Endodermal cell (in vitro differentiated cells): ENCODE results near the gene GCN1. TPM values are rescaled to one million over a fixed set of nuclear protein-coding genes. Genes with fewer than 3 reads are reported as not detected.

Source experiments
- DNase-seq: peaks from one replicate; pipeline ENCODE4 v3.0.0-alpha.2; 2017
- H3K27ac ChIP-seq: 2 replicates; pipeline ENCODE4 v1.5.1; 2013; ENCODE audit warnings: mild to moderate bottlenecking, low read depth, low read length, moderate library complexity
- H3K27me3 ChIP-seq: 2 replicates; pipeline ENCODE4 v1.6.1; 2013; ENCODE audit warnings: mild to moderate bottlenecking, low read length, moderate library complexity; ENCODE audit not compliant: insufficient read depth, control insufficient read depth, poor library complexity, severe bottlenecking
- H3K36me3 ChIP-seq: 2 replicates; pipeline ENCODE4 v1.7.0; 2013; ENCODE audit warnings: mild to moderate bottlenecking, low read length, moderate library complexity; ENCODE audit not compliant: control insufficient read depth, insufficient read depth
- H3K4me1 ChIP-seq: one replicate; pipeline ENCODE4 v1.7.0; 2013; ENCODE audit warnings: low read length; ENCODE audit not compliant: control insufficient read depth, insufficient read depth
- H3K4me3 ChIP-seq: 2 replicates; pipeline ENCODE4 v1.5.1; 2013; ENCODE audit warnings: mild to moderate bottlenecking, low read length, moderate library complexity
- H3K9ac ChIP-seq: 2 replicates; pipeline ENCODE4 v1.6.1; 2013; ENCODE audit warnings: mild to moderate bottlenecking, low read length, moderate library complexity; ENCODE audit not compliant: poor library complexity, severe bottlenecking; ENCODE audit errors: extremely low read depth
- H3K9me3 ChIP-seq: 2 replicates; pipeline ENCODE4 v1.6.1; 2013; ENCODE audit warnings: mild to moderate bottlenecking, low read length, moderate library complexity; ENCODE audit not compliant: control insufficient read depth
- H3K27ac Mint-ChIP-seq: 2 replicates; pipeline ENCODE4 v1.8.0; 2020; ENCODE audit warnings: mixed read lengths
- H3K27me3 Mint-ChIP-seq: 2 replicates; pipeline ENCODE4 v1.8.0; 2021; ENCODE audit warnings: mild to moderate bottlenecking, mixed read lengths; ENCODE audit not compliant: insufficient read depth
- H3K36me3 Mint-ChIP-seq: 2 replicates; pipeline ENCODE4 v1.8.0; 2020; ENCODE audit warnings: low read depth, mixed read lengths
- H3K4me1 Mint-ChIP-seq: 2 replicates; pipeline ENCODE4 v1.8.0; 2020; ENCODE audit warnings: mixed read lengths
- H3K4me3 Mint-ChIP-seq: 2 replicates; pipeline ENCODE4 v1.8.0; 2020; ENCODE audit warnings: mild to moderate bottlenecking, moderate library complexity, mixed read lengths
- H3K9me3 Mint-ChIP-seq: 2 replicates; pipeline ENCODE4 v1.8.0; 2020; ENCODE audit warnings: mild to moderate bottlenecking, mixed read lengths
- CTCF ChIP-seq: fragments of 200-600 bp; sonication (generic); conservative IDR thresholded peaks from 2 replicates; pipeline ENCODE4 v1.5.0; 2021; ENCODE audit warnings: antibody characterized with exemption, mild to moderate bottlenecking
- WGBS, 2 experiments: methylation state at CpG; one replicate each; pipeline versions ENCODE4 v1.1.5 to v1.1.7; 2013; ENCODE audit warnings: missing lambda C conversion rate in 2 of 2, mixed read lengths in 1 of 2; ENCODE audit not compliant: insufficient coverage in 1 of 2, insufficient read length in 1 of 2; 5-methylcytosine and 5-hydroxymethylcytosine counted together
- total RNA-seq, 2 donors: library from RNA; stranded (reverse); fragmentation: NEBNext Ultra II Directional in 1 of 2; extraction: Animal tissue kit (Norgen Biotek cat#: 25700) in 1 of 2; gene quantifications; 2 replicates in 1 of 2; 3 replicates in 1 of 2; pipeline ENCODE4 v1.2.1, GENCODE V29; 2021

GCN1 gene
- total RNA-seq, 2 donors from 2014 or later: 133 to 143 TPM

GRCh38 chr12:120116441-120116791 lies 78.1 kb downstream of the GCN1 start, which contains the start of gene RAB35:
Gene RAB35, minus strand, starts transcription at chr12:120116753. Its CDS starts 103 bp downstream, at chr12:120116650.
- H3K36me3 Mint-ChIP-seq: peaks cover 20% of the 10 kb centered on the region
- no peak for TF ChIP-seq CTCF
- H3K4me3 Mint-ChIP-seq: peak within 1 kb of the TSS; percentile 84

DNA sequence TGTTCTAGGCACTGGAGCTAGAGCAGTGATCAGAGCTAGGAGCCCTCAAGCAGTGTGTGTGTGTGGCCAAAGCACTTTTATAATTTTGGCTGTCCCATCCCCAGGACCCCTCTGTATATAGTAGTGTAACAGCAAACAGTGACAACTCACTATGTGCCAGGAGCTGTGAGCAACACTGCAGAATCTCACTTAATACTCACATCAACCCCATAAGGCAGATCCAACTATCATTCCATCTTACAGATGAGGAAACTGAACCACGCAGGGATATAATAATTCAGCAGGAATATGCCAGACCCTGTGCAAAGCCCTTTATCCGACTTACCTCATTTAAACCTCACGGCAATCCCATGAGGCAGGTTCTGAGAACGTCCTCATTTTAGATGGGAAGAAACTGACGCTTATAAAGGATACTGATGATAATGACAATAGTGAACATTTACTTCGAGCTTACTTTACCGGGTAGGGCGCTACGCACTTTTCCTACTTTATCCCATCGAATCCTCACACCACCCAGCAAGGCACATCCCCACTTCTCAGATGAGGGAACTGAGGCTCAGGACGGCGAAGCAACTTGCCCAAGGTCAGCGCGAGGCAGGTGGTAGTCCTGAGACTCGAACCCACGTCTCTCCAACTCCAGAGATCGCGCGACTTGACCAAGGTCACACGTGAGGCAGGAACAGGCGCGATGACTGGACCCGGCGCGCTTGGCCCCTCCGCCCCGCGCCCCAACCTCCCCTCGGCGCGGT lies 78.6 kb downstream of the GCN1 start:
- peak; percentile 85 for DNase-seq
- peak overlapping the region; percentile 84 for H3K4me3 Mint-ChIP-seq
- Histone ChIP-seq H3K9me3 (no peaks in the 10 kb centered on the region), H3K9ac (peak overlapping the region; percentile 79), H3K27ac (no peak overlapping the region), H3K4me3 (peak overlapping the region; percentile 92), H3K36me3 (peaks cover 15% of the 10 kb centered on the region), H3K27me3 (no peaks in the 10 kb centered on the region), H3K4me1 (peaks cover 7% of the 10 kb centered on the region)
- peak overlapping the region; percentile 95 for H3K27ac Mint-ChIP-seq
- TF ChIP-seq CTCF: no peak
- peaks cover 20% of the 10 kb centered on the region for H3K36me3 Mint-ChIP-seq
- H3K9me3 Mint-ChIP-seq: no peaks in the 10 kb centered on the region
- peaks cover 27% of the 10 kb centered on the region for H3K4me1 Mint-ChIP-seq
- WGBS, 2 experiments: 21 to 49% methylated on average over 9 to 31 of the region's 31 CpGs
- no peaks in the 10 kb centered on the region for H3K27me3 Mint-ChIP-seq

More at GRCh38 chr12:120116441-120116791, 78.1 kb downstream of the GCN1 start, which contains the start of gene RAB35:
- peaks cover 15% of the 10 kb centered on the region for H3K36me3 ChIP-seq
- peak within 1 kb of the TSS; percentile 80 for H3K9ac ChIP-seq
- no peak for DNase-seq
- no peaks in the 10 kb centered on the region for H3K9me3 ChIP-seq
- no peaks in the 10 kb centered on the region for H3K27me3 ChIP-seq
- H3K27ac Mint-ChIP-seq: peak within 1 kb of the TSS; percentile 95
- H3K27ac ChIP-seq: peak within 1 kb of the TSS; percentile 69
- 0% methylated on average over 10 to 50 of the region's 50 CpGs for WGBS, 2 experiments
- H3K4me1 Mint-ChIP-seq: peaks cover 23% of the 10 kb centered on the region
- peaks cover 5% of the 10 kb centered on the region for H3K4me1 ChIP-seq
- H3K9me3 Mint-ChIP-seq: no peaks in the 10 kb centered on the region
- peak within 1 kb of the TSS; percentile 99 for H3K4me3 ChIP-seq
- no peaks in the 10 kb centered on the region for H3K27me3 Mint-ChIP-seq

- no peak for TF ChIP-seq CTCF
- Mint-ChIP-seq H3K27ac (no peak overlapping the region), H3K4me3 (peak overlapping the region; percentile 84), H3K36me3 (peaks cover 20% of the 10 kb centered on the region), H3K9me3 (no peaks in the 10 kb centered on the region), H3K4me1 (peaks cover 34% of the 10 kb centered on the region), H3K27me3 (no peaks in the 10 kb centered on the region)
- Histone ChIP-seq H3K27ac (no peak overlapping the region), H3K4me1 (peaks cover 9% of the 10 kb centered on the region), H3K4me3 (peak overlapping the region; percentile 92), H3K9ac (no peak overlapping the region), H3K27me3 (no peaks in the 10 kb centered on the region), H3K36me3 (peaks cover 15% of the 10 kb centered on the region), H3K9me3 (no peaks in the 10 kb centered on the region)
- no peak for DNase-seq
- 92 to 93% methylated on average over 2 to 3 of the region's 3 CpGs for WGBS, 2 experiments
Measured at GRCh38 chr12:120115066-120115465, 79.4 kb downstream of the GCN1 start.
